Ureter (tissue), 1 donor: ENCODE data around the gene EEFSEC. TPM values are rescaled to one million over a fixed set of nuclear protein-coding genes. Genes with fewer than 3 reads are reported as not detected.

Experiments
- DNase-seq: peaks from one replicate; pipeline ENCODE4 v3.0.0-alpha.2; 2020; ENCODE audit warnings: low spot score
- total RNA-seq: library from RNA; stranded (reverse); gene quantifications from one replicate; pipeline ENCODE4 v1.2.4, GENCODE V29; 2023
- donor health status: DM: yes; HTN: yes; CAD: no.

EEFSEC gene
- total RNA-seq, 1 donor from 2014 or later: 20.0 TPM

GRCh38 chr3:128388932-128389331 lies 235.7 kb downstream of the EEFSEC start:
- no peak for DNase-seq

GRCh38 chr3:128390867-128391266 lies 237.6 kb downstream of the EEFSEC start:
- no peak for DNase-seq

- DNase-seq: no peak
These were observed 238.7 kb downstream of the EEFSEC start for GRCh38 chr3:128392021-128392420.

GRCh38 chr3:128392818-128393544 lies 239.7 kb downstream of the EEFSEC start:
- DNase-seq: no peak

GRCh38 chr3:128394033-128394432 lies 240.8 kb downstream of the EEFSEC start:
- DNase-seq: no peak

GRCh38 chr3:128395046-128395445 lies 241.8 kb downstream of the EEFSEC start:
- DNase-seq: no peak

GRCh38 chr3:128395500-128396162 lies 242.3 kb downstream of the EEFSEC start:
- peak; percentile 66 for DNase-seq

GRCh38 chr3:128397484-128397883 lies 244.2 kb downstream of the EEFSEC start:
- no peak for DNase-seq

- no peak for DNase-seq
These were observed 245.3 kb downstream of the EEFSEC start for GRCh38 chr3:128398586-128398985.

GRCh38 chr3:128399221-128399915 lies 246.1 kb downstream of the EEFSEC start:
- DNase-seq: no peak

- DNase-seq: no peak
These were observed 247.4 kb downstream of the EEFSEC start for GRCh38 chr3:128400671-128401070.

- DNase-seq: no peak
These were observed 249.0 kb downstream of the EEFSEC start for GRCh38 chr3:128402319-128402718.

- DNase-seq: no peak
These were observed 249.7 kb downstream of the EEFSEC start for GRCh38 chr3:128402998-128403397.

- DNase-seq: no peak
These were observed 251.2 kb downstream of the EEFSEC start for GRCh38 chr3:128404276-128405068.

- DNase-seq: no peak
These were observed 252.4 kb downstream of the EEFSEC start for GRCh38 chr3:128405554-128406277.

- no peak for DNase-seq
These were observed 254.0 kb downstream of the EEFSEC start for GRCh38 chr3:128407247-128407646.

- DNase-seq: no peak
These were observed 254.9 kb downstream of the EEFSEC start for GRCh38 chr3:128408012-128408692.

- DNase-seq: no peak
These were observed 255.7 kb downstream of the EEFSEC start for GRCh38 chr3:128408693-128409623.
